ENCODE measurements around the gene PYCARD. TPM values are rescaled to one million over a fixed set of nuclear protein-coding genes. Genes with fewer than 3 reads are reported as not detected.

PYCARD gene
- total and polyA plus RNA-seq, 7 donors = 21.0 to 120 (median 24.6) TPM

- 86% methylated on average over 7 of the region's 7 CpGs for WGBS, 2 donors
- no peaks in the 10 kb centered on the region for H3K4me1 ChIP-seq
- H3K27ac ChIP-seq = no peak overlapping the region
- no peak for DNase-seq
- H3K27me3 ChIP-seq = no peaks in the 10 kb centered on the region
- TF ChIP-seq POLR2A (IDR thresholded peaks at IDR 0.05) = no peak
- TF ChIP-seq POLR2AphosphoS5 (IDR thresholded peaks at IDR 0.05) = no peak
- TF ChIP-seq EP300 (IDR thresholded peaks at IDR 0.05) = no peak
- no peak for TF ChIP-seq CTCF (IDR thresholded peaks at IDR 0.05)
- peaks cover 44 to 97% (median 51%) of the 10 kb centered on the region in 4 donors for H3K36me3 ChIP-seq
- intact Hi-C loops (cut with DNase I) = no loop called here
- H3K9me3 ChIP-seq = no peaks in the 10 kb centered on the region
- H3K4me3 ChIP-seq = no peak overlapping the region
These were observed 7.7 kb downstream of the PYCARD start for GRCh38 chr16:31194898-31195297.

- Histone ChIP-seq H3K4me1 (no peaks in the 10 kb centered on the region), H3K4me3 (no peak overlapping the region), H3K27ac (no peak overlapping the region), H3K27me3 (no peaks in the 10 kb centered on the region), H3K9me3 (no peaks in the 10 kb centered on the region), H3K36me3 (peaks cover 51 to 97% (median 61%) of the 10 kb centered on the region in 4 donors)
- TF ChIP-seq POLR2A (IDR thresholded peaks at IDR 0.05) = no peak
- TF ChIP-seq EP300 (IDR thresholded peaks at IDR 0.05) = no peak
- TF ChIP-seq POLR2AphosphoS5 (IDR thresholded peaks at IDR 0.05) = no peak
- TF ChIP-seq CTCF (IDR thresholded peaks at IDR 0.05) = no peak
- 92 to 93% methylated on average over 2 of the region's 2 CpGs for WGBS, 2 donors
- intact Hi-C loops (cut with DNase I) = no loop called here
- no peak for DNase-seq
These were observed 8.7 kb downstream of the PYCARD start for GRCh38 chr16:31193874-31194273.

GRCh38 chr16:31192856-31193642 lies 9.5 kb downstream of the PYCARD start:
- H3K4me3 ChIP-seq = no peak overlapping the region
- no peak for TF ChIP-seq POLR2AphosphoS5 (IDR thresholded peaks at IDR 0.05)
- no peak for TF ChIP-seq EP300 (IDR thresholded peaks at IDR 0.05)
- no peak for TF ChIP-seq POLR2A (IDR thresholded peaks at IDR 0.05)
- no peak for TF ChIP-seq CTCF (IDR thresholded peaks at IDR 0.05)
- intact Hi-C loops (cut with DNase I) = no loop called here
- no peak overlapping the region for H3K27ac ChIP-seq
- DNase-seq = no peak
- H3K9me3 ChIP-seq = no peaks in the 10 kb centered on the region
- H3K36me3 ChIP-seq = peaks cover 59 to 98% (median 69%) of the 10 kb centered on the region in 4 donors
- WGBS, 2 donors = 94 to 95% methylated on average over 16 of the region's 16 CpGs
- no peaks in the 10 kb centered on the region for H3K4me1 ChIP-seq
- no peaks in the 10 kb centered on the region for H3K27me3 ChIP-seq

- Histone ChIP-seq H3K27me3 (no peaks in the 10 kb centered on the region), H3K9me3 (no peaks in the 10 kb centered on the region), H3K27ac (no peak overlapping the region), H3K36me3 (peaks cover 69 to 100% (median 79%) of the 10 kb centered on the region in 4 donors), H3K4me1 (peaks cover 0 to 2% (median under 1%) of the 10 kb centered on the region in 4 donors), H3K4me3 (no peak overlapping the region)
- intact Hi-C loops (cut with DNase I) = no loop called here
- DNase-seq = no peak
- TF ChIP-seq CTCF (IDR thresholded peaks at IDR 0.05) (no peak), POLR2AphosphoS5 (IDR thresholded peaks at IDR 0.05) (no peak), EP300 (IDR thresholded peaks at IDR 0.05) (no peak), POLR2A (IDR thresholded peaks at IDR 0.05) (no peak)
- 79 to 86% methylated on average over 5 of the region's 5 CpGs for WGBS, 2 donors
These were observed 10.7 kb downstream of the PYCARD start for GRCh38 chr16:31191697-31192428.
